Endothelial cell of umbilical vein (primary cell): ENCODE measurements around the gene MAPK8IP2. TPM values are rescaled to one million over a fixed set of nuclear protein-coding genes. Genes with fewer than 3 reads are reported as not detected.

Experiments used
- BruUV-seq: library from RNA; stranded (reverse); fragments of 400-500 nt; replicated peaks from 2 replicates; lab custom pipeline; 2021; lab: Mats Ljungman, UMichigan
- CTCF ChIA-PET: fragments of 300-600, 350-600 bp; sonication (Branson Sonifier 250); formaldehyde crosslinking; loops from one replicate; lab custom pipeline; 2021; ENCODE audit warnings: antibody characterized with exemption, inconsistent platforms; lab: Charles Lee
- POLR2A ChIA-PET: fragments of 300-600, 350-600 bp; sonication (Branson Sonifier 250); formaldehyde crosslinking; loops from one replicate; lab custom pipeline; 2021; ENCODE audit warnings: antibody characterized with exemption, inconsistent platforms; lab: Charles Lee
- DNase-seq: peaks from one replicate; pipeline ENCODE4 v3.0.0-alpha.2; 2011; ENCODE audit warnings: low read depth, low spot score
- FAIRE-seq: peaks from 2 replicates; lab custom pipeline; 2011; peaks lifted over from hg19 to GRCh38; lab: Jason Lieb, UNC
- H2AFZ ChIP-seq: 2 replicates; pipeline ENCODE4 v1.6.0; 2012; ENCODE audit warnings: low read depth, low read length, control low read depth, inconsistent platforms
- H3K27ac ChIP-seq: 2 replicates; pipeline ENCODE4 v1.5.1; 2011; ENCODE audit warnings: low read depth, mild to moderate bottlenecking, control low read depth, low read length, moderate library complexity; ENCODE audit not compliant: insufficient read depth
- H3K27me3 ChIP-seq, 2 experiments: 2 replicates each; pipeline versions ENCODE4 v1.6.0 to v1.6.1; 2011; ENCODE audit warnings: low read length in 2 of 2, mixed read lengths in 1 of 2; ENCODE audit not compliant: control insufficient read depth in 2 of 2, insufficient read depth in 2 of 2
- H3K36me3 ChIP-seq, 2 experiments: 2 replicates in 1 of 2; 3 replicates in 1 of 2; pipeline ENCODE4 v1.5.1; 2011; ENCODE audit warnings: low read length in 2 of 2, mild to moderate bottlenecking in 1 of 2, moderate library complexity in 1 of 2; ENCODE audit not compliant: control insufficient read depth in 2 of 2, insufficient read depth in 2 of 2; ENCODE audit errors: extremely low read depth in 1 of 2
- H3K4me1 ChIP-seq: 3 replicates; pipeline ENCODE4 v1.5.1; 2011; ENCODE audit warnings: mild to moderate bottlenecking, low read length; ENCODE audit not compliant: control insufficient read depth, insufficient read depth; ENCODE audit errors: extremely low read depth
- H3K4me2 ChIP-seq: 2 replicates; pipeline ENCODE4 v1.6.1; 2011; ENCODE audit warnings: low read length, control low read depth, mixed read lengths; ENCODE audit not compliant: insufficient read depth
- H3K4me3 ChIP-seq, 3 experiments: fragments of 200-600 bp in 1 of 3; sonication (generic), shearing (Covaris generic) in 1 of 3; replicated peaks in 1 of 3; 2 replicates each; pipeline ENCODE4 v1.5.1; 2011 to 2016; ENCODE audit warnings: control low read depth in 3 of 3, low read length in 3 of 3, mild to moderate bottlenecking in 2 of 3, inconsistent platforms in 1 of 3, low read depth in 1 of 3, moderate library complexity in 1 of 3; ENCODE audit not compliant: insufficient read depth in 1 of 3
- H3K79me2 ChIP-seq: 2 replicates; pipeline ENCODE4 v1.6.0; 2012; ENCODE audit warnings: low read length, inconsistent platforms; ENCODE audit not compliant: control insufficient read depth, insufficient read depth
- H3K9ac ChIP-seq: replicated peaks from 2 replicates; pipeline ENCODE3; 2011; ENCODE audit warnings: low read length, control low read depth; ENCODE audit not compliant: insufficient read depth; ENCODE audit errors: extremely low read depth
- H3K9me1 ChIP-seq: replicated peaks from 3 replicates; pipeline ENCODE4 v1.6.0; 2011; ENCODE audit warnings: mild to moderate bottlenecking, low read length; ENCODE audit not compliant: control insufficient read depth, insufficient read depth; ENCODE audit errors: extremely low read depth
- H3K9me3 ChIP-seq: replicated peaks from 2 replicates; pipeline ENCODE4 v1.5.1; 2012; ENCODE audit warnings: low read length, inconsistent platforms; ENCODE audit not compliant: control insufficient read depth, insufficient read depth
- H4K20me1 ChIP-seq: replicated peaks from 2 replicates; pipeline ENCODE3; 2011; ENCODE audit warnings: mild to moderate bottlenecking, low read length; ENCODE audit not compliant: control insufficient read depth, insufficient read depth; ENCODE audit errors: extremely low read depth
- EZH2 ChIP-seq: IDR thresholded peaks from 2 replicates; pipeline ENCODE4 v1.6.1; 2012; ENCODE audit warnings: borderline replicate concordance, low read depth, mild to moderate bottlenecking, moderate library complexity, low read length, inconsistent platforms; ENCODE audit not compliant: severe bottlenecking
- FOS ChIP-seq: IDR thresholded peaks from 2 replicates; pipeline ENCODE4 v1.6.1; 2011; ENCODE audit warnings: mild to moderate bottlenecking, low read length, moderate library complexity, borderline replicate concordance; ENCODE audit not compliant: insufficient read depth
- GATA2 ChIP-seq: IDR thresholded peaks from 2 replicates; pipeline ENCODE4 v1.7.0; 2011; ENCODE audit warnings: low read depth, mild to moderate bottlenecking, moderate library complexity, mixed read lengths, low read length; ENCODE audit not compliant: insufficient read length, insufficient read depth
- JUN ChIP-seq: IDR thresholded peaks from 2 replicates; pipeline ENCODE4 v1.6.1; 2011; ENCODE audit warnings: borderline replicate concordance, low read depth; ENCODE audit not compliant: insufficient read length, insufficient read depth
- MYC ChIP-seq: IDR thresholded peaks from one replicate; pipeline ENCODE4 v1.6.1; 2011; ENCODE audit warnings: mild to moderate bottlenecking, low read depth, low read length
- POLR2A ChIP-seq: IDR thresholded peaks from 2 replicates; pipeline ENCODE4 v1.6.1; 2012; ENCODE audit warnings: low read depth, mild to moderate bottlenecking, control low read depth, low read length
- POLR2AphosphoS5 ChIP-seq: IDR thresholded peaks from 2 replicates; pipeline ENCODE4 v1.6.1; 2012; ENCODE audit warnings: low read depth, mild to moderate bottlenecking, control low read depth, low read length, moderate library complexity; ENCODE audit not compliant: insufficient read depth
- dilution Hi-C: fragments of 300-500 bp; cut with MboI; formaldehyde crosslinking; loops from one replicate; pipeline ENCODE4 v1.15.0; 2019; ENCODE audit warnings: low sequenced_read_pairs; ENCODE audit not compliant: extremely low pct_ligation_motif_present
- intact Hi-C: fragments of 100-400 bp; cut with micrococcal nuclease; formaldehyde crosslinking; loops from one replicate; pipeline ENCODE4 v1.10.0; 2022
- polyA plus RNA-seq, 4 experiments: library from polyadenylated mRNA; depleted of rRNA in 3 of 4; stranded (reverse) in 3 of 4; unstranded in 1 of 4; fragments of >200 nt; gene quantifications; 2 replicates each; pipeline versions ENCODE4 v1.2.1 to v1.2.3, GENCODE V29; 2011 to 2012; ENCODE audit warnings: missing spikeins in 1 of 4
- total RNA-seq: library from RNA; stranded (reverse); gene quantifications from 2 replicates; pipeline ENCODE4 v1.2.3, GENCODE V29; 2021
- TF ChIP-seq, protein P1 (sequence below), 2 donors: IDR thresholded peaks; 1 replicate in 1 of 2; 2 replicates in 1 of 2; pipeline ENCODE4 v1.5.1; 2011; ENCODE audit warnings: low read length in 2 of 2, mild to moderate bottlenecking in 2 of 2, moderate library complexity in 2 of 2, control low read depth in 1 of 2, inconsistent platforms in 1 of 2, low read depth in 1 of 2; ENCODE audit not compliant: insufficient read depth in 1 of 2; ENCODE audit errors: extremely low read depth in 1 of 2
- TF ChIP-seq, protein P2 (sequence below): IDR thresholded peaks from 2 replicates; pipeline ENCODE4 v1.6.1; 2011; ENCODE audit not compliant: insufficient read depth, insufficient read length

MAPK8IP2 gene
- total and polyA plus RNA-seq, 2 donors (not counting 3 experiments of a cell fraction or from before 2014, with no cell fraction given), result 0.21 to 0.31 TPM

DNA sequence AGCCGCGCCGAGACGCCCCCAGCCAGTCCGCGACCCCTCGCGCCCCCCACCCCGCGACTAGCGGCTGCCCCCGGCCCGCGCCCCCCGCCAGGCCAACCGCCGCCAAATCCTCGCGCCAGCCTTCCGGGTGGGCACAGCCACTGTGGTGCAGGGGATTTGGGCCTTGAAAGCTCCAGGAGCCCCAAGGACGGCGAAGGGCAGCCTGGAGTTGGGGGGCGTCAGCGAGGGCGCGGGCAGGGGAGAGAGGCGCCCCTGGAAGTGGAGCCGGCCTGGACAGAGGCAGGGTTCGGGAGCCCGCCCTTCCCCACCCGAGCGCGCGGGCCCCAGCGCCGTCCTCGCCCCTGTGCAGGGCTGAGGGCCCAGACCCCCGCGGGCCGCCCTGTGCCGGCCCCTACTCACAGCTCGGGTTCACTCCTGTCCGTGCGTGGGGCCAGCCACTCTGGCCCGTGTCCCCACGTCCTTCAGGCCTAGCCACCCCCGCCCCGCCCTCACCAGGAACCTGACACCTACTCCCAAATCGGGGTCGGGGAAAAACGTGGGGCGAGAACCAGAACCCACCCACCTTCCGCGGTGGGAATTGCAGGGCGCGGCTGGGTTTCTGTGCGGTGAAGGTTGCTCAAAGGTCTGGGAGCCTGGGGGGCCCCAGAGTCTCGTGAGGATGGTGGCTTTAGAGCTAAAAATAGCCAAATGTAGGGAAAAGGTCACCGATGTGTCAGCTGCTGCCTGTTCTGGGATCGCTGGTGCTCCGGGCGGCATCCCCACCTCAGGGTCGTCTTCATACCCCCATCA lies 22.4 kb upstream of the MAPK8IP2 start, which contains the start of gene CPT1B:
Gene CPT1B, minus strand, starts transcription at position 441 of the 789 bp plus-strand sequence. CDS start 512 bp downstream, outside the sequence.
- ChIA-PET CTCF (interaction anchor here (0.8 to 5.2 kb wide), 4 partner anchors 12 to 63 kb away, joined by 3 to 91 read pairs (median 4); partner anchors contain the start of gene SYCE3), POLR2A (no interaction called here)
- no peaks in the 10 kb centered on the region for H3K27me3 ChIP-seq
- no peak within 1 kb of the TSS for H3K4me3 ChIP-seq
- no peak within 1 kb of the TSS for H2AFZ ChIP-seq
- H3K36me3 ChIP-seq, result peaks cover 0 to 7% of the 10 kb centered on the region in 2 experiments
- TF ChIP-seq FOS (no peak), EZH2 (peak; percentile 40)
- no peaks in the 10 kb centered on the region for H4K20me1 ChIP-seq
- dilution Hi-C loops, result no loop called here
- H3K9ac ChIP-seq, result no peak within 1 kb of the TSS
- no peak for FAIRE-seq
- no peak for DNase-seq
- peaks cover 8% of the 10 kb centered on the region for H3K79me2 ChIP-seq
- no peaks in the 10 kb centered on the region for H3K9me1 ChIP-seq
- H3K9me3 ChIP-seq, result no peaks in the 10 kb centered on the region
- H3K4me1 ChIP-seq, result peaks cover 7% of the 10 kb centered on the region
- intact Hi-C loops, result loop anchor here (5.0 kb wide), 1 partner anchor 94 kb away; the partner anchor contains the start of gene SHANK3
- no TSS peak for BruUV-seq
- no peak within 1 kb of the TSS for H3K27ac ChIP-seq
- H3K4me2 ChIP-seq, result no peak within 1 kb of the TSS

DNA sequence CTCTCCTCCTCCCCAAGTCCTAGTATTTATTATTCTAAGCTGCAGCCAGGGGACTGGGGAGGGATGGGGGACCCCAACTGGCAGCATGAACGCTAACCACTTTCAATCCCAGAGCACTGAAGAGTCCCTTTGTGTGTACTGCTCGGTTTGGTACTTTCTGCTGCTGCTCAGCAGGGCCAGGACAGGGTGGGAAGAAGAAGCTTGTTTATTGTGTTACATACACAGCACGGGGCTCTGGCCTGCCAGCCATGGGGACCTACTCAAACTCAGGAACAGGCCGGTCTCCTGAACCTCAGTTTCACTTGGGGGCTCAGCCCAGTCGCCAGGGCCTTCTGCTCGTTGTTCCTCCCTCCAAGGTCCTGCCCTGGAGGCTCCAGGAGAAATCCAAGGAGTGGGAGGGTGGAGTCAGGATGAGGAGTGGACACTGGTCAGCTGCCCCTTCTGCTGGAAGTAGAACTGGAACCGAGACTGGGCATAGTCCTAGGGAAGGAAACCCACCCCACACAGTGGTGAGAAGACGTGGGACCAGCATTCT lies 21.8 kb upstream of the MAPK8IP2 start:
- TF ChIP-seq POLR2AphosphoS5 (no peak), EZH2 (no peak), POLR2A (no peak), MYC (no peak), GATA2 (no peak), FOS (no peak), JUN (no peak)
- TF ChIP-seq, protein P1, sequence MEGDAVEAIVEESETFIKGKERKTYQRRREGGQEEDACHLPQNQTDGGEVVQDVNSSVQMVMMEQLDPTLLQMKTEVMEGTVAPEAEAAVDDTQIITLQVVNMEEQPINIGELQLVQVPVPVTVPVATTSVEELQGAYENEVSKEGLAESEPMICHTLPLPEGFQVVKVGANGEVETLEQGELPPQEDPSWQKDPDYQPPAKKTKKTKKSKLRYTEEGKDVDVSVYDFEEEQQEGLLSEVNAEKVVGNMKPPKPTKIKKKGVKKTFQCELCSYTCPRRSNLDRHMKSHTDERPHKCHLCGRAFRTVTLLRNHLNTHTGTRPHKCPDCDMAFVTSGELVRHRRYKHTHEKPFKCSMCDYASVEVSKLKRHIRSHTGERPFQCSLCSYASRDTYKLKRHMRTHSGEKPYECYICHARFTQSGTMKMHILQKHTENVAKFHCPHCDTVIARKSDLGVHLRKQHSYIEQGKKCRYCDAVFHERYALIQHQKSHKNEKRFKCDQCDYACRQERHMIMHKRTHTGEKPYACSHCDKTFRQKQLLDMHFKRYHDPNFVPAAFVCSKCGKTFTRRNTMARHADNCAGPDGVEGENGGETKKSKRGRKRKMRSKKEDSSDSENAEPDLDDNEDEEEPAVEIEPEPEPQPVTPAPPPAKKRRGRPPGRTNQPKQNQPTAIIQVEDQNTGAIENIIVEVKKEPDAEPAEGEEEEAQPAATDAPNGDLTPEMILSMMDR (IDR thresholded peaks at IDR 0.05; ENCODE audit: extremely low read depth in 1 of 2, insufficient read depth in 1 of 2, low read depth in 1 of 2, low read length in 2 of 2), result no peak
- TF ChIP-seq, protein P2, sequence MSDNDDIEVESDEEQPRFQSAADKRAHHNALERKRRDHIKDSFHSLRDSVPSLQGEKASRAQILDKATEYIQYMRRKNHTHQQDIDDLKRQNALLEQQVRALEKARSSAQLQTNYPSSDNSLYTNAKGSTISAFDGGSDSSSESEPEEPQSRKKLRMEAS, result no peak
- no TSS peak for BruUV-seq
- H3K79me2 ChIP-seq, result peaks cover 8% of the 10 kb centered on the region
- peaks cover 13% of the 10 kb centered on the region for H3K4me1 ChIP-seq
- dilution Hi-C loops (no loop called here), intact Hi-C loops (loop anchor here (5.0 kb wide), 1 partner anchor 93 kb away; the partner anchor contains the start of gene SHANK3)
- H4K20me1 ChIP-seq, result no peaks in the 10 kb centered on the region
- no peaks in the 10 kb centered on the region for H3K27me3 ChIP-seq
- H3K9me1 ChIP-seq, result no peaks in the 10 kb centered on the region
- POLR2A ChIA-PET, result no interaction called here
- H3K4me2 ChIP-seq, result no peak overlapping the region
- FAIRE-seq, result no peak
- no peak overlapping the region for H3K9ac ChIP-seq
- H3K27ac ChIP-seq, result no peak overlapping the region
- DNase-seq, result no peak
- CTCF ChIA-PET, result interaction anchor here (0.8 to 5.2 kb wide), 3 partner anchors 16 to 63 kb away, joined by 3 to 91 read pairs (median 3); partner anchors contain the start of gene SYCE3
- no peaks in the 10 kb centered on the region for H3K9me3 ChIP-seq
- peaks cover 0 to 7% of the 10 kb centered on the region in 2 experiments for H3K36me3 ChIP-seq
- H2AFZ ChIP-seq, result no peak overlapping the region
- H3K4me3 ChIP-seq, result no peak overlapping the region
